DMS53 treated with DMSO at 0.1 percent for 48 hours (cell line): ENCODE results near the gene SP2.
"Not testable (repeated sequence)": the region's sequence is repeated elsewhere in the genome, so short reads cannot be mapped to it uniquely, and the experiment has no call there.

Experiments
- DNase-seq: peaks from one replicate; lab custom pipeline; 2025; ENCODE audit not compliant: unreplicated experiment; lab: John Stamatoyannopoulos, UW

The SP2 gene

GRCh38 chr17:47918006-47918405, 22.0 kb downstream of the SP2 start:
- no peak for DNase-seq

GRCh38 chr17:47918991-47919390, 23.0 kb downstream of the SP2 start:
- DNase-seq: no peak

- not testable (repeated sequence) for DNase-seq
Observed at GRCh38 chr17:47919889-47920288, 23.9 kb downstream of the SP2 start.

- no peak for DNase-seq
Observed at GRCh38 chr17:47924785-47925677, 29.0 kb downstream of the SP2 start.

- DNase-seq: no peak
Observed at GRCh38 chr17:47925678-47925988, 29.6 kb downstream of the SP2 start.

- DNase-seq: no peak
Observed at GRCh38 chr17:47927821-47928400, 31.9 kb downstream of the SP2 start.

GRCh38 chr17:47928415-47928814, 32.4 kb downstream of the SP2 start:
- DNase-seq: no peak

GRCh38 chr17:47929218-47930000, 33.4 kb downstream of the SP2 start:
- DNase-seq: no peak

GRCh38 chr17:47931848-47932247, 35.8 kb downstream of the SP2 start:
- DNase-seq: no peak

GRCh38 chr17:47934856-47935255, 38.8 kb downstream of the SP2 start:
- no peak for DNase-seq

GRCh38 chr17:47935468-47935867, 39.4 kb downstream of the SP2 start:
- not testable (repeated sequence) for DNase-seq

- DNase-seq: no peak
Observed at GRCh38 chr17:47935961-47936360, 39.9 kb downstream of the SP2 start.

- no peak for DNase-seq
Observed at GRCh38 chr17:47937941-47938340, 41.9 kb downstream of the SP2 start.

GRCh38 chr17:47941246-47942095, 45.4 kb downstream of the SP2 start, which contains the start of gene PNPO:
Gene PNPO, plus strand, starts transcription at chr17:47941571. Its CDS starts 105 bp downstream, at chr17:47941676.
- DNase-seq: peak; percentile 99

GRCh38 chr17:47942096-47942510, 46.1 kb downstream of the SP2 start:
- DNase-seq: no peak

- DNase-seq: no peak
Observed at GRCh38 chr17:47942568-47942967, 46.5 kb downstream of the SP2 start.

- DNase-seq: no peak
Observed at GRCh38 chr17:47945080-47945479, 49.0 kb downstream of the SP2 start.

GRCh38 chr17:47945529-47946508, 49.8 kb downstream of the SP2 start:
- DNase-seq: no peak

- DNase-seq: no peak
Observed at GRCh38 chr17:47946516-47946915, 50.5 kb downstream of the SP2 start.

- peak; percentile 99 for DNase-seq
Observed at GRCh38 chr17:47946929-47947397, 50.9 kb downstream of the SP2 start.
